22Rv1 (cell line): Measurements from ENCODE around the gene C6orf52.

Experiments used
- ZFX ChIP-seq: fragments of 450-650 bp; IDR thresholded peaks from 2 replicates; pipeline ENCODE4 v1.6.1; 2017; ENCODE audit warnings: antibody characterized with exemption, borderline replicate concordance
- TF ChIP-seq, protein P1 (sequence below): fragments of 450-650 bp; IDR thresholded peaks from 2 replicates; pipeline ENCODE4 v1.5.1; 2017; ENCODE audit warnings: mild to moderate bottlenecking

DNA sequence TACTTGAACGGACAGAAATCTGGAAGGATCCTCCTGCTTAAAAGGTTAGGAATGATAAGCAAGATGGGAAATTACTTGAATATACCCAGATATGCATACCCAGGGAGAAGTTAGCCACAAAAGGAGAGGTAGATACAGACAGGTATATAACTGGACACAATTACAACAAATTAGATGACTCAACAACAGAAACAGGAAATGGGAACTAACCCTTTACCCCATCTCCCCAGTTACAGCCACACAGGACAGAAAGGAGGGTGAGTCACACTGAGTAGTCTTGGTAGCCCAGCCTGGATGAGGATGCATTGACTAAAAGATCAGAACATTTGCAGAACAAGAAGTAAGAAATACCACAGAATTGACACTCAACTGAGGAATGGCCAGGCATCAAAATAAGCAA lies 61.2 kb downstream of the C6orf52 start:
- TF ChIP-seq, protein P1, sequence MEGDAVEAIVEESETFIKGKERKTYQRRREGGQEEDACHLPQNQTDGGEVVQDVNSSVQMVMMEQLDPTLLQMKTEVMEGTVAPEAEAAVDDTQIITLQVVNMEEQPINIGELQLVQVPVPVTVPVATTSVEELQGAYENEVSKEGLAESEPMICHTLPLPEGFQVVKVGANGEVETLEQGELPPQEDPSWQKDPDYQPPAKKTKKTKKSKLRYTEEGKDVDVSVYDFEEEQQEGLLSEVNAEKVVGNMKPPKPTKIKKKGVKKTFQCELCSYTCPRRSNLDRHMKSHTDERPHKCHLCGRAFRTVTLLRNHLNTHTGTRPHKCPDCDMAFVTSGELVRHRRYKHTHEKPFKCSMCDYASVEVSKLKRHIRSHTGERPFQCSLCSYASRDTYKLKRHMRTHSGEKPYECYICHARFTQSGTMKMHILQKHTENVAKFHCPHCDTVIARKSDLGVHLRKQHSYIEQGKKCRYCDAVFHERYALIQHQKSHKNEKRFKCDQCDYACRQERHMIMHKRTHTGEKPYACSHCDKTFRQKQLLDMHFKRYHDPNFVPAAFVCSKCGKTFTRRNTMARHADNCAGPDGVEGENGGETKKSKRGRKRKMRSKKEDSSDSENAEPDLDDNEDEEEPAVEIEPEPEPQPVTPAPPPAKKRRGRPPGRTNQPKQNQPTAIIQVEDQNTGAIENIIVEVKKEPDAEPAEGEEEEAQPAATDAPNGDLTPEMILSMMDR = no peak
- TF ChIP-seq ZFX = no peak
